HG03175 (cell line): ENCODE data around the gene ALCAM.

Experiments
- ATAC-seq: cut with Tn5 transposase; IDR thresholded peaks from one replicate; pipeline ENCODE4 v1.9.1; 2021; ENCODE audit warnings: mild to moderate bottlenecking, moderate library complexity; ENCODE audit not compliant: unreplicated experiment

The ALCAM gene

DNA sequence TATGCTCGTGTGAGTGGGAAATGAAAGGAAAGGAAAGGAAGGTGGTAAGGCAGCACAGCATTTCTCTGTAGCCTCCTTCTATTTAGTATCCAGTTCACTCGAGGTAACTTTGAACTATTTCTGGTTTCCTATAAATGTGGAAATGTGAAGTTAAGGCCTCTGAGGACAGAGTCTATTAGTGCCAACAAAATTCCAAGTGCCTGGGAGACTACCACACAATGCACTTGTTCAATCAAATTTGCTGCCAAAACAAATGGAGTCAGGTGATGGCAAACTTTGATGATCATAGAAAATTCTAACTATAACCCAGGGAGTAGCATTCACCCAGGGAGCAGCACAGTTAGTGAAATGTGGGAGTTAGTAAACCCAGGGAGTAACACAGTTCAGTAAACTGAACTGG is 155.1 kb downstream of the ALCAM start:
- no peak for ATAC-seq

DNA sequence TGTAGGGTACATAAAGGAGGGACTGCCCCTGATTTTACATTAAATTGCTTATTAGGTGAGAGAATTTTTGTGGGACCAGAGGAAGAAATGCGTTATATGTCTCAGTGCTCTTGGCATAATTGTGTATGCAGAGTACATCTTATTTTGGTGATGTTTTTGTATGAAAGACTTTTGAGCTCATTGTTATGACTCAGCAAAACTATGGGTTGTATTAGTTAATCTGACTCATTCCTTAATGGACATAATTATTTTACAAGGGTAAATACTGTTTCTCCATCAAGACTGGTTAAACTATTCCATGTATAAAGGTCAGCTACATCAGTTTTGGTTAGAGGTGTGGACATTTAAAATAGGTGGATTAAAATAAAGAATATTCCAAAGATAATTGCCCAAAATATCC is 156.8 kb downstream of the ALCAM start:
- ATAC-seq, result no peak

DNA sequence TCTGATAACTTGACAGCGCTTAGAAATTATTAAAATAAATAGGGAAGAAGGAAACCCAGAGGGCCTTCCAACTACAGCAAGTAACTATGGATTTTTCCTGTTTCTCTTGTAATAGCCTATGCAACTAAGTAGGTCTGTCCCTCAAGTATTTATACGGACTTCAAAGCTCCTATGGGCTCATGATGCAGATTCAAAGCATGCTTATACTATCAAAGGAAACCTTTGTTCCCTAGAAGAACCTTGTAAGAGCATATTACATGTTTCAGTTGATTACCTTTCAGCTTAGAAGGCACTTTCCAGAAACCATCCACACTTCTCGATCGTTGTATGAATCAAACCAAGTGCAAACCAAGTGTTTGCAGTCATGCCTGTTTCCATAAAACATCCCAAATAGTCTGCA is 158.8 kb downstream of the ALCAM start:
- no peak for ATAC-seq

DNA sequence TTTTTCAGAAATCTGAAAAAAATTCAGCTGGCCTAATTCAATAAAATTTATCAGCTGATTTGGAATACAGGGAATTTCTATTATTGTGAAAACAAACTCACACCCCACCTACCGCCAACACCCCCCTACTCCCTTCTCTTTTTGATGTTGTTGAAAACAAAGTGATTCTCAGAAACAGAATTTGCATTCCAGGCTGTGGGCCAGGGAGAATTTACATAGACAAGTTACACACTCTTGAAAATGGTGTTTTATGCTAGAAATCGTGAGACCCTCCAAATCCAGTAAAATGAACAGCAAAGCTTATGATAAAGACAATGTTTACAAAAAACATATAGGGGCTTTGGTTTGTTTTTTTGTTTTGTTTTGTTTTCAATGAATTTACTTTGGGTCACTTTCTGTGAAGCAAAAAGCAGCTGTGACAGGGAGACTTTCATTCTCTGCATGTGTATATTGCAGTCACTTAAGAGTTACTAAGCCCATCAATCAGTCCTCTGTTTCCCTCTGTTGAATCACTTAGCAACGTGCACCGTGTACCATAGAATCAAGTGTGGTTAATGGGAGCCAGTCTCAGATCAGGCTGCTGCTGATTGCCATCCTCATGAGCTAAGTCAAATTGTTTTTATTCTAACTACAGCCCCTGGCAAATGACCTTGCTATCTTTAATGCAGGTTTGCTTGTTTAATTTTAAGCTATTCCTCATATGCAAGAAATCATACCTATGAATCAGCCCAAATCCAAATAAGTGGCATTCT is 159.8 kb downstream of the ALCAM start:
- no peak for ATAC-seq

DNA sequence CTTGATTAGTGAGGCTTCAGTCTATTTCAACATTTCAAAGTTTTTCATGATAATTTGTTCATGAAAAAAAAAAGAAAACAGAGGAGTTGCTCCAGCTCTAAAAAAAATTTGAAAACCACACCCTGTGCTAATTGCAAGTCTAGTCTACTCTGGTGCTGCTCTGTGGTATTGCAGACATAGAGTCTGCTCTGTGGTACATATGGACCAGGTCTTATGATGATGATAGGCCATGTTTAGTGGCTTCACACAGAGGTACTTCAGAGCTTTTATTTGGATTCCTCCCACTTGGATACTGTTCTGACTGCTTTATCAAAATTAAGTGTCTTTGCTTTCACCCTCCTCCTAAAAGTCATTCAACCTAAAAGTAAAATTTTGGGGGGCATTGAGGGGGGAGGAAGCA is 160.8 kb downstream of the ALCAM start:
- no peak for ATAC-seq

DNA sequence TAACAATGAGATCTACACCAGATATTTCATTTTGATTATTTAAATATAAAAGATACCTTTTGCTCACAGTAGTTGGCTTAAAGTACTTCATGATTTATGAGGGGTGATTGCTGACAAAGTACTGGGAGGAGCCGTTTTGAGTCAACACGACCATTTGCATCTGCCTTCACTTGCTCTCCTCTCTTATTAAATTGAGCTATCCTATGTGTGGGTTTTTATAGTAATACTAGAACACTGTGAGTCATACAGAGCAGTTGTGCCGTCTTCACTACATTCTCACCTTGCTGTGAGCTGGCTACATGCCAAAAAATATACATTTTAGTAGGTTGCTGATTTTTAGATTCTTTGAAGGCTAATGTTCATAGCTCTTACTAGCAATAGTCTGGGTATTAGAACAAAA is 161.2 kb downstream of the ALCAM start:
- peak; percentile 85 for ATAC-seq

DNA sequence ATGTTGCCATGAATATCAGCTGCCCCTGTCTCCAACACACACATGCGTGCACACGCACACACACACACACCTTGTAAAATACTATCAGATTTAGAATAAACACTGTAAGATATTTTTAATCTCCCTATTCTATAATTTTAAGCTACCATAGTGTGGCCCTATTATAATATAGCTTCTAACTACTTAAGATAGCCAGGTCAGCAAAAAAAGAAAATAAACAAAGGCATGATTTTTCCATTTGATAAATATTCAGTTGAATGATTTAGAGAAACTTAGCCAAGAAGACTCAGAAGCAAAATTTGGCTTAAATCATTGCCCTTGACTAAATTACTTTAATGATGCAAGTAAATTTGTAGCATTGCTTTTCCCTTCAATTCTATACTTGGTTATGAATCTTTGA is 162.2 kb downstream of the ALCAM start:
- ATAC-seq, result no peak

DNA sequence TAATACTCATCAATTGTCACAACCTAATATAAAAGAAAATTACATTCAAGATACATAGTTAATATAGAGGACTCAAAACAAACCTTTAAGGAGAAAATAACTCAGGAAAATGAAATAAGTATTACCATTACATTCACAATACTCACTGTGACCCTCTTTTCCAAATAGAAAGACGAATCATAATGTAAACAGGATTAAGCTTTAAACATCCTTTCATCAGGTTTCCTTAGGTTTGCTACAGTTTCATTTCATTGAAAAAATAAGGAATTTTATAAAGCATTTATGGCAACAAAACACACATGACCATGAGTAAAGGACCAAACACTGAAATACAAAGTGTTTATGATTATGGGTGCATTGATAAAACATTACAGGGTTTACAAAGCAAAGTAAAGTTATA is 162.7 kb downstream of the ALCAM start:
- no peak for ATAC-seq

DNA sequence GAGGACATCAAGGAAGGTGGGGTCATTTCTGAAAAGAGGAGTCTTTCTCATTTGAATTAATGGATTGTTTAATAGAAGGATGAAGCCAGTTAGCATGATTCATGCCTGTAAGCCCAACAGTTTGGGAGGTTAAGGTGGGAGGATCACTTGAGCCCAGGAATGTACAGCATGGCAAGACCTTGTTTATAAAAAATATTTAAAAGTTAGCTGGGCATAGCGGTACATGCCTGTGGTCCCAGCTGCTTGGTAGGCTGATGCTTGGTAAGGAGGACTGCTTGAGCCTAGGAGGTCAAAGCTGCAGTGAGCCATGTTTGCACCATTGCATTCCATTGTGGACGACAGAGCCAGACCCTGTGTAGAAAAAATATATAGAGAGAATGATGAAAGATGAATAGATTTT is 165.5 kb downstream of the ALCAM start:
- no peak for ATAC-seq

DNA sequence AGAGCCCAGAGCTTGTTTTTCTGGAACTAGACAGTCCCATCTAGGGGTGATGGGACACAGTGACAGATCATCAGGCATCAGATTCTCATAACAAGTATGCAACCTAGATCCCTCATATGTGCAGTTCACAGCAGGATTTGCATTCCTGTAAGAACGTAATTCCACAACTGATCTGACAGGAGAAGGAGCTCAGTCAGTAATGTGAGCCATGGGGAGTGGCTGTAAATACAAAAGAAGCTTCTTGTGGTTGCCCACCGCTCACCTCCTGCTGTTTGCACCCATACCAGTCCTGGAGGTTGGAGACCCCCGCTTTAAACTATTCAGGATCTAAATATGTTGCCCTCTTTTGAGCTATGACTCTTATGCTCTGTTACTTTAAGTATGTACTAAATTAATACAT is 167.3 kb downstream of the ALCAM start:
- no peak for ATAC-seq

DNA sequence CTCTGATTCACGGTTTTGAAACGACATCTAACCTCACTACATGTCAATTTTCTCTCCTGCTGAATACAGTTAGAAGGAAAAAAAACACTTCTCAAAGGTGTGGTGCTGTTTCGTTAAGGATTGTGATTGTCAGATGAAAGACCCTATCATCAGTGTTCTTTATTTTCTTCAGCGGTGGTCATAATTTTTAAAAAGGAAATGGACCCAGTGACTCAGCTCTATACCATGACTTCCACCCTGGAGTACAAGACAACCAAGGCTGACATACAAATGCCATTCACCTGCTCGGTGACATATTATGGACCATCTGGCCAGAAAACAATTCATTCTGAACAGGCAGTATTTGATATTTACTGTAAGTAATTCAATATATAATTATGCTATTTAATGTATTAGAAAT is 167.8 kb downstream of the ALCAM start:
- no peak for ATAC-seq

DNA sequence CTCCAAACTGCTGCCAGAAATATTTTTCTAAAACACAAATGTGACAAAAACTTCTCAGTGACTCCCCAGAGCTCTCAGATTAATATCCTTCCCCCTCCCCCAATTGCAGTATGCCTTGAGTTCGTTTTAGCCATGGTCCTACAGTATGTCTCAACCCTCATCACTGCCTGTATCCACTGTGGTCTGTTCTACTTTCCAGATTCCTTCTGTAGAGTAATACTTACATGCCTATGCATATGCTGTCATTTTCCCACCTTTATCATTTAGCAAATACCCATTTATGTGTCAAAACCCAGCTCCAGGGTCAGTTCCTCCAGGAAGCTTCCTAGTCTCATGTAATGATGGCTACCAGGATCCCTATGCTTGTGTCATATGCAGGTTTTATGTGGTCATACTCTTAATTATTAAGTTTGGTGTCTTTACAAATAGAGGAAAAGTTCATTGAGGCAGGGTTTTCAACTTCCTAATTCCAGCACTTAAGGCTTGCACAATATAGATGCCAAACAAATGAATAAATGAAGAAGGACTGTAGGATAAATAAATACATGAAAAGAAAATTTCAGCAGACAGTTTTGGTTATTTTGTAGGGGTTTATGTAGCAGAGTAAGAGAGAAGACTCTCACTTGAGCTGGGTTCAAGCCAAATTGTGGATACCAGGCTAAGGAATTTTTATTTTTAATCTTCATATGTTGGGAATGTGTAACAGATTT is 170.8 kb downstream of the ALCAM start:
- no peak for ATAC-seq

DNA sequence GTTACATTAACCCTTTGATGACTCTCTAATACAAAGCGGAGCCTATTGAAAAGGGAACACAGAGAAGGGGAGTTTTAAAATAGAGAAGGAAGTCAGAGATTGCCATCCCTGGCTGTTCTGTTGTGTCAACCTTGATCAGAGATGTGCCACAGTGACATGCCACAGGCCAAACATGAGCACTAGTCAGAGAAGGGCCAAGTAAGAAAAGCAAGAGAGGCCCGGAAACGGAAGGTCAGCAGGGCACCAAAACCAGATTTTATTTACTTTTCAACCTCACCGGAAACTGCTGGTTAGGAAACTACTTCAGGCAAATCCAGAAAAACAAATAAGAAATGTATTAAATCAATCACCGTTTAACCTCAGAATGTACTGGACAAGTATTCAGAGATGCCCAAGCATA is 171.8 kb downstream of the ALCAM start:
- ATAC-seq, result no peak

DNA sequence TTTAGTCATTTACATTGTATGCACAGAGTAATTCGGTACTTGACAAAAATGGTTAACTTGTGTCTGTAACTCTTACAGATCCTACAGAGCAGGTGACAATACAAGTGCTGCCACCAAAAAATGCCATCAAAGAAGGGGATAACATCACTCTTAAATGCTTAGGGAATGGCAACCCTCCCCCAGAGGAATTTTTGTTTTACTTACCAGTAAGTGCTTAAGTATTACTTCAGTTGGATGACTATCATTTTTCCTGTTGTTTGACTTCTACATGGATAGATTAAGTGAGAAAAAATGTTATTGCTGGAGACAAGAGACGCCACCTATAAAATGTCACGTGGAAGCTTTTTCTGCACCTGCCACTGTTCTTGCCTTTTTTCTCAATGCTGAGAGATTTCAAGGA is 173.2 kb downstream of the ALCAM start:
- no peak for ATAC-seq

DNA sequence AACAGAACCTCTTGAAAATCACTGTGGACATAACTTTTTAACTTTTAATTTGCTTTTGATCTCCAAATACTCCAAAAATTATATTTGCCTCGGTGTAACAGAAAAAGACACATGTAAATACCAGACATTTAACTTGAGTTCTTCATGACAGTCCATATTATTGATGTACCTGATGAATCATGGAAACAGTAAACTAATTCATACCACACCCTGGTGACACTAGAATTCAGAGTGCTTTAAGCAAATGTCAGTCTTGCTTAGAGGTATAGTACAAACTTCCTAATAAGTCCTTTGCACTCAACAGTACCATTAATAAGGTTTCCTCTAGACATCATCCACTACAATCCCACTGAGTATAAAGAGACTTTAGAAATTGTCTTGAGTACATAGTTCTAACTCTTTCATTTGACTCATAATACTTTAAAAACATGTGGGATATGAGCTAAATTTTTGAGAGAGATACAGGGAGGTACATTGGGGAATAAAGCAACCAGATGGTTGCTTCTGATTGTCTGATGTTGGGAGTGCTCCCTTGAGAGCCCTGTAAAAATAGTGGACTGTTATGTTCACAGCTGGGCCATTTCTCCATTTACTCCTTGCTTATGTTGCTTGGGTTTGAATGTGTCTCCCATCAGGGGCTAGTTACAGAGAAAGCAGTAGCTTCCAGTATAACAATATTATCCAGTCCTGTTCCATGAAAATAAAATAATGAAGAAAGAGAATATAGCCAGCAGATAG is 175.7 kb downstream of the ALCAM start:
- no peak for ATAC-seq

DNA sequence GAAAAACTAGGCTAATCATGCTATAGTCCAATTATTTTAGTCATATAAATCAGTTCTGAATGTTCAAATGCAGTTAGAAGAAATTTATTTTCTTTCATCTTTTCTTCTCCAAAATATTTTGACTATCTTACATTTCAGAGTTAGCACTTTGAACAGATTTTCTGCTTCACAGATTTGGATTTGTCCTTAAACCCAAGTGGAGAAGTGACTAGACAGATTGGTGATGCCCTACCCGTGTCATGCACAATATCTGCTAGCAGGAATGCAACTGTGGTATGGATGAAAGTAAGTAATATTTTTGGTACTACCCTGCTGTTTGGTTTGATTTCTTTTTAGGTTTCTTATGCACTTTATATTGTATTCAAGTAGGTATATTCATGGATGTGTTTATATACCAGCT is 178.3 kb downstream of the ALCAM start:
- no peak for ATAC-seq

DNA sequence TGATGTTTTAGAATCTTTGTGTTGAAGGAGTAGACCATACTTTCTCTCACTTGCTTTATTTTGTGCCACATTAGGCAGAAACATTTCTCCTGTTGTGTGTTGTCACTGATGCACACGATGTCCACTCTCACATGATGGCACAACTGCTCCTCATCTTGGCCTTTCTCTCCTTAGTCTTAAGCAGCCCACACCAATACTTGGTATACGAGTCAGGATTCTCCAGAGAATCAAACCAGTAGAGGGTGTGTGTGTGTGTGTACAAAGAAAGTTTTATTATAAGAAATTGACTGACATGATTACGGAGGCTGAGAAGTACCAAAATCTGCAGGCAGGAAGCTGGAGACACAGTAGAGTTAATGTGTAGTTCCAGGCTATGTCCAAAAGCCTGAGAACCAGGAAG is 187.1 kb downstream of the ALCAM start:
- ATAC-seq, result no peak

DNA sequence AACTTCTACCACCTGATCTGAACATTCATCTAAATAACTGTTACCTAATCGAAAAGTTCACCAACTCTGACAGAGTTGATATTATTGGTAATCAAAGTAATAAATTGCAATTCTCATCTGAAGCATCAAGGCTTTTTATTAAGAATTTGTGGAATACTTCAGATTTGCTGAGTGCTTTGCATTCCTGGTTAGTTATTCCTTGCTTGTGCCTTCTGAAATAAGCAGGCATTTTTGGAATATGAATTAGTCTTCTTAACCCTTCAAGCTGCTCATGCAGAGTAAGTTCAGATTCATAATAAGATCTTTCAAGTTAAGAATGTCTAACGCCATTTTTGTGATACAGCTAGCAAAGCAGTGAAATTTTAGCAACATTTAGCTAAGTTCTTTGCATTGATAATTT is 188.5 kb downstream of the ALCAM start:
- ATAC-seq, result no peak

DNA sequence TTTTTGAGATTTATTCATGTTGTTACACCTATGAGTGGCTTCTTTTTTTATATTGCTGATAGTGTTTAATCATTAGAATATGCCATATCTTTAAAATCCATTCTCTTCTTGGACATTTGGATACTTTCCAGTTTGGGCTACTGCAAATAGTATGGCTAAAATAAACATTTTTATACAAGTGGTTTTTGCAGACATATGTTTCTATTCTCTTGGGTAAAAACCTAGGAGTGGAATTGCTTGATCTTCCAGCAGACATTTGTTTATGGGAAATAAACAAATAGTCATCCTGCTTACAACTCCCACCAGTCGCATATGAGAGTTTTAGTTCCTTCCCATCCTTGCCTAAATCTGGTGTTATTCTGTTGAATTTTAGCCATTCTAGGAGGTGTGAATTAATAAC is 193.1 kb downstream of the ALCAM start:
- ATAC-seq, result no peak

DNA sequence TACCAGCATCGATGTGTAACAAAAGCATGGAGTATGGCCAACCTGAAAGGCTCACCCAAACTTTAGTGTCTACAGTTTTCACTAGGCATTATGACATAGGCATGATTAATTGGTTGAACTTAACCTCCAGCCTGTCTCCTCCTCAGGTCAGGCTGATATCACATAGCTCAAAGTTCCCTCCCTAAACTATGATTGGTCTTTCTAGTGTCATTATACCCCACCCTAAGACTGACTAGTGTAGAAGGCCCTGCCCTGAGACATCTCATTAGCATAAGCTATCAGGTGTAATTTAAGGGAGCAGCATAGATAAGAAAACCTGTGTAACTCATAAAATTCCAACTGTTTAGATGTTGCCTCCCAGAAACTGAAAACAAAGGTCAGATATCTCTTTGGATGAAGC is 195.2 kb downstream of the ALCAM start:
- ATAC-seq, result no peak

DNA sequence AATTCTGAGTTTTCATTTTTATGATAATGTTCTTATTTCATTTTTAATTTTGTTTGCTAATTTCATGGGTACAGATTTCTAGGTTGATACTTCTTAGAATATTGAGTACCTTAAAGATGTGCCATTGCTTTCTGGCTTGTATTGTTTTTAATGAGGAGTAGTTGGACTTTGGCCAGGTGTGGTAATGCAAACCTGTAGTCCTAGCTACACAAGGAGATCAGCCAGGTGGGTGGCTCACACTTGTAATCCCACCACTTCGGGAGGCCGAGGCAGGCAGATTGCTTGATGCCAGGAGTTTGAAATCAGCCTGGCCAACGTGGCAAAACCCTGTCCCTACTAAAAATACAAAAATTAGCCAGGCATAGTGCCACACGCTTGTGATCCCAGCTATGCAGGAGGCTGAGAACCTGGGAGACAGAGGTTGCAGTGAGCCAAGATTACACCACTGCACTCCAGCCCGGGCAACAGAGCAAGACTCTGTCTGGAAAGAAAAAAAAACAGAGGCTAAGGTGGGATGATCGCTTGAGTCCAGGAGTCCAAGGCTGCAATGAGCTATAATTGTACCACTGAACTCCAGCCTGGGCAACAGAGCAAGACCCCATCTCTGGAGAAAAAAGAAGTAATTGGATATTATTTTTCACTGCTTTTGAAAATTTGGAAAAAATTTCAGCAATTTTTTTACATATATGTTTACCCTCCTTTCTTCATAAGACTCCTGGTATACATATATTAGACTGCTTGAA is 198.0 kb downstream of the ALCAM start:
- ATAC-seq, result no peak
